Caco-2 (cell line): ENCODE measurements around the gene CACNA2D2. TPM values are rescaled to one million over a fixed set of nuclear protein-coding genes. Genes with fewer than 3 reads are reported as not detected.
A peak's percentile ranks its signal among the peaks of the same experiment; 100 is the strongest.

Experiments used
- BruUV-seq: library from RNA; stranded (reverse); fragments of 400-500 nt; replicated peaks from 2 replicates; lab custom pipeline; 2021; lab: Mats Ljungman, UMichigan
- CTCF ChIA-PET: fragments of 300-600 bp; sonication (Branson Sonifier 250); formaldehyde crosslinking; loops from one replicate; lab custom pipeline; 2022; ENCODE audit warnings: antibody characterized with exemption; lab: Charles Lee
- POLR2A ChIA-PET: fragments of 300-600 bp; sonication (Branson Sonifier 250); formaldehyde crosslinking; loops from one replicate; lab custom pipeline; 2022; ENCODE audit warnings: antibody characterized with exemption; lab: Charles Lee
- DNase-seq, 2 experiments: peaks; one replicate each; pipeline versions ENCODE4 v3.0.0 to v3.0.0-alpha.2; 2020 to 2022
- H3K27me3 ChIP-seq: replicated peaks from 2 replicates; pipeline ENCODE4 v1.6.0; 2011; ENCODE audit warnings: low read length; ENCODE audit not compliant: control insufficient read depth, insufficient read depth
- H3K36me3 ChIP-seq: 2 replicates; pipeline ENCODE4 v1.5.1; 2011; ENCODE audit warnings: low read length; ENCODE audit not compliant: control insufficient read depth, insufficient read depth
- H3K4me1 ChIP-seq: fragments of 250-450 bp; sonication (Bioruptor Pico); 2 replicates; pipeline ENCODE4 v1.5.1; 2020; ENCODE audit warnings: mild to moderate bottlenecking
- H3K4me3 ChIP-seq: 2 replicates; pipeline ENCODE4 v1.5.1; 2011; ENCODE audit warnings: low read depth, mild to moderate bottlenecking, control low read depth, low read length
- H3K9me3 ChIP-seq: fragments of 250-450 bp; sonication (Bioruptor Pico); 2 replicates; pipeline ENCODE4 v1.5.1; 2020; ENCODE audit warnings: mild to moderate bottlenecking, moderate library complexity
- H3K27ac Mint-ChIP-seq: one replicate; pipeline ENCODE4 v1.8.0; 2022; ENCODE audit warnings: mixed read lengths; ENCODE audit not compliant: unreplicated experiment
- H3K27me3 Mint-ChIP-seq: one replicate; pipeline ENCODE4 v1.8.0; 2022; ENCODE audit warnings: mixed read lengths; ENCODE audit not compliant: insufficient read depth, unreplicated experiment
- H3K36me3 Mint-ChIP-seq: one replicate; pipeline ENCODE4 v1.8.0; 2022; ENCODE audit warnings: mild to moderate bottlenecking, mixed read lengths; ENCODE audit not compliant: insufficient read depth, unreplicated experiment
- H3K4me1 Mint-ChIP-seq: one replicate; pipeline ENCODE4 v1.8.0; 2022; ENCODE audit warnings: low read depth, mixed read lengths; ENCODE audit not compliant: unreplicated experiment
- H3K4me3 Mint-ChIP-seq: one replicate; pipeline ENCODE4 v1.8.0; 2022; ENCODE audit warnings: mild to moderate bottlenecking, moderate library complexity, mixed read lengths; ENCODE audit not compliant: unreplicated experiment
- H3K9me3 Mint-ChIP-seq: one replicate; pipeline ENCODE4 v1.8.0; 2022; ENCODE audit warnings: mixed read lengths; ENCODE audit not compliant: unreplicated experiment
- CTCF ChIP-seq, 2 experiments: fragments of 200-600 bp in 1 of 2; IDR thresholded peaks; 1 replicate in 1 of 2; 2 replicates in 1 of 2; pipeline versions ENCODE4 v1.5.1 to v1.8.0; 2011 to 2022; ENCODE audit warnings: antibody characterized with exemption in 1 of 2, control low read depth in 1 of 2, inconsistent platforms in 1 of 2, low read depth in 1 of 2, low read length in 1 of 2, mild to moderate bottlenecking in 1 of 2, moderate library complexity in 1 of 2; ENCODE audit not compliant: insufficient read depth in 1 of 2, severe bottlenecking in 1 of 2, unreplicated experiment in 1 of 2
- intact Hi-C: fragments of 100-400 bp; cut with micrococcal nuclease; formaldehyde crosslinking; loops from one replicate; pipeline ENCODE4 v1.10.0; 2022; ENCODE audit not compliant: unreplicated experiment
- total RNA-seq: library from RNA; stranded (reverse); gene quantifications from 2 replicates; pipeline ENCODE4 v1.2.3, GENCODE V29; 2022

CACNA2D2 gene
- total RNA-seq, 1 experiment from 2014 or later: 0.25 TPM

GRCh38 chr3:50327129-50327528 is 176.3 kb downstream of the CACNA2D2 start:
- H3K4me1 ChIP-seq: peaks cover 13% of the 10 kb centered on the region
- no peaks in the 10 kb centered on the region for H3K27me3 ChIP-seq
- no peaks in the 10 kb centered on the region for H3K9me3 Mint-ChIP-seq
- H3K4me1 Mint-ChIP-seq: no peaks in the 10 kb centered on the region
- peak overlapping the region; percentile 78 for H3K4me3 ChIP-seq
- no peak for TF ChIP-seq CTCF (IDR thresholded peaks at IDR 0.05; ENCODE audit: insufficient read depth in 1 of 2, low read depth in 1 of 2, low read length in 1 of 2, severe bottlenecking in 1 of 2, unreplicated experiment in 1 of 2)
- DNase-seq: no peak
- H3K4me3 Mint-ChIP-seq: peak overlapping the region; percentile 92
- H3K36me3 ChIP-seq: peaks cover 3% of the 10 kb centered on the region
- CTCF ChIA-PET: interaction anchor here (0.9 kb wide), 1 partner anchor 24 kb away, joined by 4 read pairs; the partner anchor contains the start of gene HYAL1
- peaks cover 50% of the 10 kb centered on the region for H3K36me3 Mint-ChIP-seq
- peak overlapping the region; percentile 93 for H3K27ac Mint-ChIP-seq
- H3K9me3 ChIP-seq: no peaks in the 10 kb centered on the region
- no peaks in the 10 kb centered on the region for H3K27me3 Mint-ChIP-seq
- POLR2A ChIA-PET: interaction anchor here (1.0 to 2.2 kb wide), 5 partner anchors 10 to 91 kb away, joined by 4 to 57 read pairs (median 7); partner anchors contain the start of genes CYB561D2, GNAI2, IFRD2 and NPRL2
- intact Hi-C loops: no loop called here
- BruUV-seq: no TSS peak

- no peak for DNase-seq
- no TSS peak for BruUV-seq
- Histone ChIP-seq H3K9me3 (no peaks in the 10 kb centered on the region), H3K4me1 (peaks cover 17% of the 10 kb centered on the region), H3K4me3 (no peak overlapping the region), H3K36me3 (peaks cover 1% of the 10 kb centered on the region), H3K27me3 (no peaks in the 10 kb centered on the region)
- TF ChIP-seq CTCF (IDR thresholded peaks at IDR 0.05; ENCODE audit: insufficient read depth in 1 of 2, low read depth in 1 of 2, low read length in 1 of 2, severe bottlenecking in 1 of 2, unreplicated experiment in 1 of 2): no peak
- Mint-ChIP-seq H3K4me3 (no peak overlapping the region), H3K27me3 (no peaks in the 10 kb centered on the region), H3K27ac (no peak overlapping the region), H3K9me3 (no peaks in the 10 kb centered on the region), H3K36me3 (peaks cover 40% of the 10 kb centered on the region), H3K4me1 (no peaks in the 10 kb centered on the region)
- ChIA-PET CTCF (interaction anchor here (0.7 kb wide), 1 partner anchor 19 kb away, joined by 5 read pairs; the partner anchor contains the start of gene ZMYND10), POLR2A (no interaction called here)
- intact Hi-C loops: no loop called here
Measured at GRCh38 chr3:50326182-50326541, 177.3 kb downstream of the CACNA2D2 start.

GRCh38 chr3:50325497-50326181 is 177.8 kb downstream of the CACNA2D2 start:
- peaks cover 1% of the 10 kb centered on the region for H3K36me3 ChIP-seq
- no peaks in the 10 kb centered on the region for H3K9me3 Mint-ChIP-seq
- H3K9me3 ChIP-seq: no peaks in the 10 kb centered on the region
- no peaks in the 10 kb centered on the region for H3K4me1 Mint-ChIP-seq
- H3K36me3 Mint-ChIP-seq: peaks cover 37% of the 10 kb centered on the region
- no TSS peak for BruUV-seq
- CTCF ChIA-PET: no interaction called here
- H3K4me1 ChIP-seq: peaks cover 17% of the 10 kb centered on the region
- H3K27me3 ChIP-seq: no peaks in the 10 kb centered on the region
- POLR2A ChIA-PET: interaction anchor here (0.6 kb wide), 1 partner anchor 12 kb away, joined by 3 read pairs; no protein-coding TSS in a partner anchor
- H3K4me3 ChIP-seq: no peak overlapping the region
- TF ChIP-seq CTCF (IDR thresholded peaks at IDR 0.05; ENCODE audit: insufficient read depth in 1 of 2, low read depth in 1 of 2, low read length in 1 of 2, severe bottlenecking in 1 of 2, unreplicated experiment in 1 of 2): no peak
- H3K27ac Mint-ChIP-seq: no peak overlapping the region
- intact Hi-C loops: loop anchor here (2.0 kb wide), 1 partner anchor 99 kb away; no protein-coding TSS in a partner anchor
- no peak overlapping the region for H3K4me3 Mint-ChIP-seq
- DNase-seq: no peak
- H3K27me3 Mint-ChIP-seq: no peaks in the 10 kb centered on the region
